Activated naive CD4-positive, alpha-beta T cell (primary cell): ENCODE data around the gene MYO9A.
"Not testable (repeated sequence)": the region's sequence is repeated elsewhere in the genome, so short reads cannot be mapped to it uniquely, and the experiment has no call there.

Experiments used
- DNase-seq, 4 experiments: peaks; one replicate each; lab custom pipeline; 2025; lab: John Stamatoyannopoulos, UW

MYO9A gene

GRCh38 chr15:72042865-72043264 is 75.1 kb downstream of the MYO9A start:
- DNase-seq: no peak

DNA sequence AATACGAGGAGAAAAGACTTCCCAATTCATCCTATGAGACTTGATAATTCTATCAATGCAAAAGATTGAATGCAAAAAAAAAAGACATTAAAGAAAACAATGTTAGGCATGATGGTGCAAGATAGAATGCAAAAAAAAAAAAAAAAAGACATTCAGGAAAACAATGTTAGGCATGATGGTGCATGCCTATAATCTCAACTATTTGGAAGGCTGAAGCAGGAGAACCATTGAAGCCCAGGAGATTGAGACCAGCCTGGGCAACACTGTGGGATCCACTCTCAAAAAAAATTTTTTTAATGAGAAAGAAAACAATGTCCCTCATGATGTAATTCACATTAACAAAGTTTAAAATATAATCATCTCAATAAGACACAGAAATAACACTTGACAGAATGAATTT is 75.9 kb downstream of the MYO9A start:
- DNase-seq: no peak

GRCh38 chr15:72037321-72037720 is 80.6 kb downstream of the MYO9A start:
- no peak for DNase-seq

DNA sequence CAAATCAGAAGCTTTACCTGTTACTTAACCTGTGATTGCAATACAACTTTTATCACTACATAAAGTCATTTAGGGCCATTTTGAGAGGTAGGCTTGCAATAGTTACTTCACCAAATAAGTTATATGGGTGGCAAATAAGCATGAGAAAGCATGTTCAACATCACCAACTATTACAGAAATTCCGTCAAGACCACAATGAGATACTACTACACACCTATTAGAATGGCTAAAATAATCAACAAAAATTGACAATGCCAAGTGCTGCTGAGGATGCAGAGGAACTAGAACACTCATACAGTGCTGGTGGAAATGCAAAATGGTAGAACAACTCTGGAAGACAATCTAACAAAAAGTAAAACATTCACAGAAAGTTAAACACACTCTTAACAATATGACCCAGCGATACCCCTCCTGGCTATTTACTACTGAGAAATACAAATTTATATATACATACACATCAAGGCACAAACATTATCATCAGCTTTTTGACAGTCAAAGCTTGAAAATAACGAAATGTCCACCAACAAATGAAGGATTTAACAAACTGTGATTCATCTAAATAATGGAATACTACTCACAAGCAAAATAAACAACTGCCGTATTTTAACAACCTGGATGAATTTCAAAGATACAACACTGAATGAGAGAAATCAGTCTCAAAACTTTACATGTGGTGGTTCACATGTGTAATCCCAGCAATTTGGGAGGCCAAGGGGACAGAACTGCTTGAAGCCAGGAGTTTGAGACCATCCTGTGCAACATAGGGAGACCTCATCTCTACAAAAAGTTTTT is 82.9 kb downstream of the MYO9A start:
- no peak for DNase-seq

- no peak for DNase-seq
Observed at GRCh38 chr15:72034351-72034750, 83.6 kb downstream of the MYO9A start.

DNA sequence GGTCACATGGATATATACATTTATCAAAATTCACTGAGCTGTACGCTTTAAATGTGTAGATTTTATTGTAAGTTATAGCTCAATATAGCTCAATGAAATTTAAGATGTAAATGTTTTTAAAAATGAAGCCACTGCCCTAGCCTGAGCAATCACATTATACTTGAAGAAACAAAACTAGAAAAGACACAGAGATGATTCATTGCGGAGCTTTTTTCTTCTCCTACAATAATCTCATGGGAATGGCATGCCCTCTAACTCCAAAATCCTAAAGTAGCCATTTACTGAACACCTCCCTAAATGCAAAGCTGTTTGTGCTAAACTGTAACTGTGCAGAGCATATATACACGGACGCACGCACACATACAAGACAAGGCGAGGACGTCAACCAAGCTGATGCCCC is 84.2 kb downstream of the MYO9A start:
- DNase-seq: no peak

DNA sequence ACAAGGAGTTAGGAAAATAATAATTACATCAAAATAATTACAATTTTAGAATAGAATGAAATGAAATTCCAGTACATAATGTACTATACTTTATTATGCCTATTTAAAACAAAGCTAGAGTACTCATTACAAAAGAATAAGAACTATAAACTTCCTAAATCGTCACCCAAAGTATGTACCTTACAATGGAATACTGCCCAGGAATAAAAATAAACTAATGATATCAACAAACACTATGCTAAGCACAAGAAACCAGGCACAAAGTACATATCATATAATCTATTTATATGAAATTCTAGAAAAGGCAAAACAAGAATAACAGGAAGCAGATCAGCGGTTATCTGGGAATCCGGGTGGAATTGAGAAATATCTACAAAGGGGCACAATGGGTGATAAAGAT is 84.7 kb downstream of the MYO9A start:
- DNase-seq: no peak

- DNase-seq: no peak
Observed at GRCh38 chr15:72021604-72022003, 96.3 kb downstream of the MYO9A start.

DNA sequence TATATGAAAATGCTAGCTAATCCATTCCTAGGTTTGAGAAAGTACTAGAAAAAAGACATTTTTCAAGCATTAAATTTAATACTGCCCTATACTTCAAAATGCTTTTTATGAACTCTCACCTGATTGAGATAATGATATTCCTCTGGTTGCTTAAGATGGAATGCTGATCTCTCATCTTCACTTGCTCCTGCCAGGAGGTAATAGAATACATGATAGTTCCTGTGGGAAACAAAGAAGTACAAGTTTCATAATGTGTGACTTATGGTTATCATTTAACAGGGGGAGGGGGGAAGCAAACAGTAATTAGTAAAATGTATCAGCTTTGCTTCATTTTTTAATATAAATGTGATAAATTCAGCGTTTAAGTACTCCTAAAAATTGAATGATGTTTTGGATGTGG is 97.2 kb downstream of the MYO9A start:
- no peak for DNase-seq

DNA sequence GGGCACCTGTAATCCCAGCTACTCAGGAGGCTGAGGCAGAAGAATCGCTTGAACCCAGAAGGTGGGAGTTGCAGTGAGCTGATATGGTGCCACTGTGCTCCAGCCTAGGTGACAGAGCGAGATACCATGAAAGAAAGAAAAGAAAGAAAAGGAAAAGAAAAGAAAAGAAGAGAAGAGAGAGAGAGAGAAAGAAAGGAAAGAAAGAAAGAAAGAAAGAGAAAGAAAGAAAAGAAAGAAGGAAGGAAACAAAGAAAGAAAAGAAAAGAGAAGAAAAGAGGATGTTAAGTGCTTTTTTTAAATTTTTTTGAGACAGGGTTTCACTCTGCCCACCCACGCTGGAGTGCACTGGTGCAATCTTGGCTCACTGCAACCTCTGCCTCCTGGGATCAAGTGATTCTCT is 103.4 kb downstream of the MYO9A start:
- not testable (repeated sequence) for DNase-seq

DNA sequence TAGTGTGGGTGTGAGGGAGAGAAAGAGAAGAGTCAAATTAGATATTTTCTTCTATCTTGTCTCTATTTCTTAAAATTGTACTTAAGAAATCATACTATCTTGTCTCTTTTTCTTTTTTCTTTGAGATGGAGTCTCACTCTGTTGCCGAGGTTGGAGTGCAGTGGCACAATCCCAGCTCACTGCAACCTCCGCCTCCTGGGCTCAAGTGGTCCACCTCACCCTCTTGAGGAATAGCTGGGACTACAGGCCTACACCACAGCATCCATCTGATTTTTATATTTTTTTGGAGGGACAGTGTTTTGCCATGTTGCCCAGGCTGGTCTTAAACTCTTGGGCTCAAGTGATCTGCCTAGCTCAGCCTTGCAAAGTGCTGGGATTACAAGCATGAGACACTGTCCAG is 104.2 kb downstream of the MYO9A start:
- DNase-seq: no peak

DNA sequence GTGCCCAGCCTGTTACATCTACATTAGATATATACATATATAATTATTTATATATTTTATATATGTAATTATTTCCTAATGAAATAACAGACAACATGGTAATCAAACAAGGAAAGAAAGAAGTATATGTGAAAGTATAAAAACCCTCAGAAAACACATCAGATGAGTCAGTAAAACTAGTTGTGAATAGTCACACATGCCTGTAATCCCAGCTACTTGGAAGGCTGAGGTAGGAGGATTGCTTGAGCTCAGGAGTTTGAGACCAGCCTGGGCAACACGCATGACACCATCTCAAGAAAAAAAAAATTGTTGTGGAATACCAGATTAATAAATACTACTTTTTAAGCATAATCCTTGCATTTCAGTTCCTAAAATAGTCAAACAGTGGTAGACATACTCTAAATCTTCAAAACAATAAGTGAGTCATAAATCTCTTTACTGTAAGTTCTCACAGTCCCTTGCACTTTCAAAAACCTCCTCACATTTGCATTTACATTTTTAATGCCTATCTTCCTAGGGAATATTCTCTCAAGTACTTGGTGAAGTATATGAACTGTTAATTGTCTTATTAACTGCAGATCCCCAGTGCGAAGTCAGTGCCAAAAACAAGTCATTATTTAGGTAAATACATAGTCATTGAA is 106.5 kb downstream of the MYO9A start:
- no peak for DNase-seq

- no peak for DNase-seq
Observed at GRCh38 chr15:72009222-72009621, 108.7 kb downstream of the MYO9A start.

DNA sequence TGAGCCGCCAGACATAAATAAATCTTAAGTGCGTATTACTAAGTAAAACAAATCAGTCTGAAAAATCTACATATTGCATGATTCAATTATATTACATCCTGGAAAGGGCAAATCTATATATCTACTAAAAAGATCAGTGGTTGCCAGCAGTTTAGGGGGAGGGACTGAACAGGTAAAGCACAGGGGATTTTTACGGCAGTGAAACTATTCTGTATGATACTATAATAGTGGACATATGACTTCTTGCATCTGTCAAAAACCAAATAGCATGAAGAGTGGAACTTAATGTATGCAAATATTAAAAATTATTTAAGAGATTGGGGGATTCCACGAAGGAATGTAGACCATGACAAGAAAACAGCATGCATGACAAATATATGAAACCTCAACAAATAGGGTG is 111.6 kb downstream of the MYO9A start:
- no peak for DNase-seq

- DNase-seq: no peak
Observed at GRCh38 chr15:72005483-72005882, 112.5 kb downstream of the MYO9A start.

DNA sequence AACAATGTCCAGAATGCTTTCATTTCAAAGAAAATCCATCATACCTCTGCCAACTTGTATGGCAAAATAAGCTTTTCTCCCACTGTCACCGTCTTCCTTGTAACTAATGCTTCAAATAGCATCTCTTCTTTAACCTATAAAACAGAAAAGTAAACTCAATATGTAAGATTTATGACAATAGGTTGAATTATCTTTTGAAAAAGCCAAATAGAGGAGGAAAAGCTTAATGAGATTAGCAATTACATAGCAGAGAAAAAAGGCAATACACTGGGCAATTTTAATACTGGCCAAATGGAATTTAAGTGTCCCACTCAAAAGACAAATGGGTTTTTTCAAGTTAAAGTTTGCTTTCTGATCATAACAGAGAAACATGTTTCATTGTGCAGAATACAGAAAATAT is 118.1 kb downstream of the MYO9A start:
- DNase-seq: no peak

- not testable (repeated sequence) for DNase-seq
Observed at GRCh38 chr15:71998717-71999116, 119.2 kb downstream of the MYO9A start.

- DNase-seq: no peak
Observed at GRCh38 chr15:71997691-71998090, 120.3 kb downstream of the MYO9A start.

DNA sequence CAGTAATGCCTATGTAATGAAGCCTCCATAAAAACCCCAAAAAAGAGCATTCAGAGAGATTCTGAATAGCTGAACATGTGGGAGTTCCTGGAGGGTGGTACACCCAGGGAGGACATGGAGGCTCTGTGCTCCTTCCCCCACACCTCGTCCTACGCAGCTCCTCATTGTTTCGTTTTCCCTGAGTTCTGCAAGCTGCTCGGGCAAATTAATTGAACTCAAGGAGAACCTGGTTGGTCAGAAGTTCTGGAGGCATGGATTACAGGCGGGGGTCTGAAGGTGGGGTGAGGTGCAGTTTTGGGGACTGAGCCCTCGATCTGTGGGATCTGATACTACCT is 142.2 kb downstream of the MYO9A start:
- DNase-seq: no peak

GRCh38 chr15:71974211-71974610 is 143.7 kb downstream of the MYO9A start:
- DNase-seq: no peak

DNA sequence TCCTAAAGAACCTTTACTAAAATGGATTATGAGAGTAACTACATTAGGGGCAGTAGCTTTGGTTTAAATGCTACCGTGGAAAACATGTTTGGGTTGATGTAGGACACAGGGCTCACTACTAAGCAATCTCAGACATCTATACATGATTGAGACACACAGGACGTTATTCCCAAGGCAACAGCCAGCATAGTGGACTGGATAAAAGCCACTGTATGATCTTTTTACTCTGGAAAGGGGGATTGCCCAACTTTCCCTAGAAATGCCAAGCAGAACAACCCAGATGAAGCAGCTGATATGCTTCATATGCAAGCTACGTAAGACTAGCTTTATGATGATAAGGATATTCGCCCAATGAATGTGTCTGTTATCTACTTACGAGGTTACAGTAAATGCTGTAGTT is 144.6 kb downstream of the MYO9A start:
- DNase-seq: no peak

DNA sequence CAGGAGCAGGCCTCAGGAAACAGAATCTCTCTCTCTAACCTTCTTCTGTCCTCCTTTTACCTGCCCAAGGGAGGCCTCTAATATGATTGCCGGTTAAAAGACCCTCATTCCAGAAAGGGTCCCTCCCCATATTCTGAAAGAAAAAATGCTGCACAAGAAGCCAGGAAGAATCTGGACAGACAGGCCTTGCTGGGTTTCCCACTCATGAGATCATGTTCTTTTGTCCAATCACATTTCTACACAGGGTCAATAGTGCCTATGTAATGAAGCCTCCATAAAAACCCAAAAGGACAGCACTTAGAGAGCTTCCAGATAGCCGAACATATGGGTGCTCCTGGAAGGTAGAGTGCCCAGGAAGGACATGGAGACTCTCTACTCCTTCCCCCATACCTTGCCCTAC is 146.0 kb downstream of the MYO9A start:
- DNase-seq: no peak

DNA sequence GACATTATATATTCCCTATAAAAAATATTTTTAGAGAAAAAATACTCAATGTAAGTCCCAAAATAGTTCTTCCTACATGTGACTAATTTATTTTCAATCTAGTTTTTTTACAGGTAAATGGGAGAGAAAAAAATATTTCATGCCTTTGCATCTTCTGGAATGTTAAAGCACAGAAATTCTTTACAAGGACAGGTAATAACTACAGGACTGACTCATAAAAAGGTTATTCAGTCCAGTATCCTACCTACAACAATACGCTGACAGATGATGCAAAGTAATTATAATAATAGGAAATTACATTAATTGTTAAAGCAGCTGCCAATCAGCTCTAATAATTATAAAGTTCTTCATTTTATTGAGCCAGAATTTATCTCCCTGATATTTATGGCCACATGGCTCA is 147.5 kb downstream of the MYO9A start:
- DNase-seq: no peak

- no peak for DNase-seq
Observed at GRCh38 chr15:71962537-71962936, 155.4 kb downstream of the MYO9A start.
